Measurements from ENCODE around the gene TMC8. TPM values are rescaled to one million over a fixed set of nuclear protein-coding genes. Genes with fewer than 3 reads are reported as not detected.

The TMC8 gene
- total and polyA plus RNA-seq, 2 experiments from 2014 or later, result 1.2 to 1.3 TPM

GRCh38 chr17:78168903-78169793 lies 38.6 kb downstream of the TMC8 start:
- Mint-ChIP-seq H3K9me3 (no peaks in the 10 kb centered on the region; the same call in 2 of the 3 replicates), H3K4me1 (peaks cover 33% of the 10 kb centered on the region), H3K27me3 (ENCODE audit: insufficient read depth, low read depth, poor library complexity) (peaks cover 33% of the 10 kb centered on the region), H3K36me3 (ENCODE audit: low read depth) (peaks cover 22% of the 10 kb centered on the region), H3K4me3 (peak overlapping the region; percentile 70), H3K27ac (no peak overlapping the region)
- Histone ChIP-seq H3K4me3 (peak overlapping the region; percentile 65), H3K36me3 (ENCODE audit: insufficient read depth) (no peaks in the 10 kb centered on the region), H3K9me2 (ENCODE audit: insufficient read depth) (no peaks in the 10 kb centered on the region), H3K4me2 (peak overlapping the region; percentile 80), H3F3A (replicated peaks; ENCODE audit: low read depth) (peaks cover 12% of the 10 kb centered on the region; the same call in 1 of the 2 replicates), H3K79me2 (replicated peaks; ENCODE audit: insufficient read depth) (no peaks in the 10 kb centered on the region), H3K27me3 (ENCODE audit: insufficient read depth) (no peaks in the 10 kb centered on the region), H4K20me1 (replicated peaks; ENCODE audit: insufficient read depth) (peaks cover 3% of the 10 kb centered on the region; the same call in 1 of the 2 replicates), H3K27ac (ENCODE audit: low read depth) (no peak overlapping the region), H2AFZ (no peak overlapping the region), H3K4me1 (ENCODE audit: insufficient read depth) (peaks cover 18% of the 10 kb centered on the region)
- TF ChIP-seq ZNF114 (CRISPR knock-in tag; IDR thresholded peaks at IDR 0.05), result no peak
- no peak for TF ChIP-seq ETS1 (IDR thresholded peaks at IDR 0.05)
- TF ChIP-seq CREB1 (CRISPR knock-in tag; IDR thresholded peaks at IDR 0.05; ENCODE audit: low read depth), result no peak
- no peak for TF ChIP-seq REST (IDR thresholded peaks at IDR 0.05; ENCODE audit: unreplicated experiment)
- no peak for TF ChIP-seq ZNF462 (CRISPR knock-in tag; IDR thresholded peaks at IDR 0.05)
- no peak for TF ChIP-seq CTCF (conservative IDR thresholded peaks at IDR 0.05; ENCODE audit: low read depth in 2 of 2)
- TF ChIP-seq NANOG (IDR thresholded peaks at IDR 0.05; ENCODE audit: borderline replicate concordance), result no peak
- no peak for TF ChIP-seq JUNB (IDR thresholded peaks at IDR 0.05; ENCODE audit: unreplicated experiment)
- no peak for TF ChIP-seq STAT1 (IDR thresholded peaks at IDR 0.05; ENCODE audit: unreplicated experiment)
- TF ChIP-seq POLR2AphosphoS5 (IDR thresholded peaks at IDR 0.05; ENCODE audit: low read depth), result no peak
- no peak for TF ChIP-seq EZH2 (IDR thresholded peaks at IDR 0.05; ENCODE audit: low read depth, unreplicated experiment)
- TF ChIP-seq ZNF331 (CRISPR knock-in tag; IDR thresholded peaks at IDR 0.05; ENCODE audit: low read depth), result no peak
- TF ChIP-seq EZH2phosphoT487 (IDR thresholded peaks at IDR 0.05; ENCODE audit: unreplicated experiment), result no peak
- DNase-seq (ENCODE audit: low spot score) (peak; percentile 83), ATAC-seq (peak; percentile 59)

All from GM23338 (cell line).